H1 (cell line): ENCODE data around the gene HACL1. TPM values are rescaled to one million over a fixed set of nuclear protein-coding genes. Genes with fewer than 3 reads are reported as not detected.

Experiments
- CEBPB ChIP-seq: IDR thresholded peaks from 2 replicates; pipeline ENCODE4 v1.6.1; 2012; ENCODE audit warnings: low read depth, low read length
- CTCF ChIP-seq, 3 experiments: IDR thresholded peaks; 1 replicate in 2 of 3; 2 replicates in 1 of 3; pipeline versions ENCODE4 v1.5.1 to v1.6.1; 2011; ENCODE audit warnings: low read length in 3 of 3, mild to moderate bottlenecking in 3 of 3, inconsistent platforms in 2 of 3, low read depth in 1 of 3, moderate library complexity in 1 of 3; ENCODE audit not compliant: insufficient read depth in 1 of 3; ENCODE audit errors: control extremely low read depth in 1 of 3
- polyA plus RNA-seq, 7 experiments: library from polyadenylated mRNA; depleted of rRNA in 3 of 7; stranded (reverse) in 5 of 7; unstranded in 2 of 7; fragments of >200 nt in 5 of 7; fragments of 200-250 nt in 2 of 7; gene quantifications; 1 replicate in 5 of 7; 2 replicates in 1 of 7; 4 replicates in 1 of 7; pipeline versions ENCODE4 v1.2.1 to v1.2.3, GENCODE V29; 2011 to 2013; ENCODE audit warnings: missing spikeins in 2 of 7, mixed read lengths in 2 of 7
- total RNA-seq: library from RNA; stranded (reverse); fragmentation: NEBNext Ultra II Directional; extraction: Animal tissue kit (Norgen Biotek cat#: 25700); gene quantifications from 2 replicates; pipeline ENCODE4 v1.2.1, GENCODE V29; 2021

Gene HACL1
- total and polyA plus RNA-seq, 2 of the 8 experiments (the other 6 are each of a cell fraction or from before 2014, with no cell fraction given), result 38.2 to 46.0 TPM

DNA sequence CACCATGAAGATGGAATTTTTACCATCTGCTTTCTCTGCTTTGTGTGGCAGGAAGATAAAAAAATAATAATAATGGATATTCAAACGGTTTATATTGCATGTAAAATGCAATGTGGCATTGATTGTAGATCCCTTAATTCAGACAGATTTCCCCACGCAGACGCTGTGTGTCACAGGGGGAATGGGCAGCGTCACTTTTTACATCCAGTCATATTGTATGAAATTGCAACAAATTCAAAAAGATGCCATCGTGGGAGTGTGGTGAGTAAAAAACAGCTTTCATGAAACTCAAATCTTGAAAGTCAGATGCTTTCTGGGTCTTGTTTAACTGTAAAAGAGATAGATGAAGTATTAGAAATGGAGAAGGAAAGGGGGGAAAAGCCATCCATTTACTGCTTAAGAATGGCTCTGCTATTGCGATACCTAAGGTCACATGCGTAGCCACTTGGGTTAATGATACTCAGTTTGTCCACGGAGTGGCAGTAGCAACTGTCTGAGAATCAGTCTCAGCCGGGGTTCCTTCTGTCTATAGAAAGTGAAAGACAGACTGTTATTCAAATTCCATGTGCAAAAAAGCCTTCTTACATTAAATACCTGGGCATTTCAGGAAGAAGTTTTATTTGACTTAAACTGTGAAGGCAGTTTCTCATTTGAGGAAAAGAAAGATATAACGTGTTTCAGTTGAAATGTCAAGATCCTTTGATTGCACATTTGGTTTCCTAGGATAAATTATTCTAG, 28.7 kb upstream of the HACL1 start (continued):
- TF ChIP-seq CTCF (IDR thresholded peaks at IDR 0.05; ENCODE audit: control extremely low read depth in 1 of 3, insufficient read depth in 1 of 3, low read depth in 1 of 3, low read length in 3 of 3) (peak; percentile 16 to 84 (median 66)), CEBPB (peak; percentile 57; the same call in 1 of the 2 replicates)
